CD4-positive, alpha-beta T cell treated with Interleukin-2 at 100 ng/mL for 4 hours (primary cell): Measurements from ENCODE around the gene PDE3A.
"Not testable (repeated sequence)": the region's sequence is repeated elsewhere in the genome, so short reads cannot be mapped to it uniquely, and the experiment has no call there.

Experiments
- DNase-seq: peaks from one replicate; pipeline ENCODE4 v3.0.0-alpha.2; 2020; ENCODE audit warnings: low spot score

Gene PDE3A

GRCh38 chr12:20368114-20368650 lies at the start of gene PDE3A:
Gene PDE3A (plus strand): TSS chr12:20368537. CDS start chr12:20369285, 748 bp downstream.
- DNase-seq: no peak

DNA sequence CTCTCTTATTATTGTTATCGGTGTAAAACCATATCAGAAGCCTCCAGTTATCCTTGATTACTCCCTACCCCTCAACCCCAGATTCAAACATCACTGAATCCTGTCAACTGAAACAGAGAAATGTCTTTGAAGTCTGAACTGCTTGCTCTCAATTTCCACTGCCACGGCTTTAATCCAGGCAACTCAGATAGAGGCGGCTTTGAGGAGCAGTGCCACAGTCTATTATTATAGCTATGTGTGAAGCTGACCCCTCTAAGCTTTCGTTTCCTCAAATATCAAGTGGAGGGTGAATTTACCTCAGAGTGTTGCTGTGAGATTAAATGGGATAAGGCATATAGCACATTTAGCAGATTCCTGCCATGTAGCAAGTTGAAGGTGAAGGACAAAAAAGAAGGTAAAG lies 49.0 kb upstream of the PDE3A start:
- no peak for DNase-seq

- no peak for DNase-seq
Observed at GRCh38 chr12:20320552-20320951, 47.8 kb upstream of the PDE3A start.

DNA sequence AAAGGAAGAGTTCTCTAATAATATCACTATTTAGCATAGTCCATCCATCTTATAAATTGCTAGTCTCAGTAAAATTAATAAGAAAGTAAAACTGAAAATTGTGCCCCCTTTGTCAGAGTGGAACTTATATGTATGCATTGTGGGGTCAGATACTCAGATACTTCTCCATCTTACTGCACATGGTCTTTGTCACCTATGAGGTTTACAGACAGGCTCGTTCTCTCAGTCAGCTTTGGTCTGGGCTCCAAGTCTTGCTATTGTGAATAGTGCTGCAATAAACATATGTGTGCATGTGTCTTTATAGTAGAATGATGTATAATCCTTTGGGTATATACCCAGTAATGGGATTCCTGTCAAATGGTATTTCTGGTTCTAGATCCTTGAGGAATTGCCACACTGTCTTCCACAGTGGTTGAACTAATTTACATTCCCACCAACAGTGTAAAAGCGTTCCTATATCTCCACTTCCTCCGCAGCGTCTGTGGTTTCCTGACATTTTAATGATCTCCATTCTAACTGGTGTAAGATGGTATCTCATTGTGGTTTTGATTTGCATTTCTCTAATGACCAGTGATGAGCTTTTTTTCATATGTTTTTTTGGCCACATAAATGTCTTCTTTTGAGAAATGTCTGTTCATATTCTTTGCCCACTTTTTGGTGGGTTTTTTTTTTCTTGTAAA lies 37.4 kb upstream of the PDE3A start:
- DNase-seq: not testable (repeated sequence)

GRCh38 chr12:20339060-20339459 lies 29.3 kb upstream of the PDE3A start:
- DNase-seq: no peak

DNA sequence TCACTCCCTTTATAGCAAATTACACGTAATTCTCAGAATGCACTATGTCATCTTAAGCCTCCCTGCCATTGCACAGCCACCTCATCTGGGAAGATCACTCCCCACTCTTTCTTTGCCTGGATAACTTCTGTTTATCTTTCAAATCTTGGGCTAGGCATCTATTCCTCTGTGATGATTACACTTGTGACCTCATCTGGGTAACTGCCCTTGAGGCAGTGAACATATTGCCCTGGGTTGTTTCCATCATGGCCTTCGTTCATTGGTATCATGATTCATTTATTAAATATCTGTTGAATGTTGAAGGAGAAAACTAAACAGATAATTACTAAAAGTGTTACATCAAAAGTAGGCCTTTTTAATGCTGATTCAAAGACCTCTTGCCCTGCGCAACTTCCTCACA lies 26.2 kb upstream of the PDE3A start:
- no peak for DNase-seq

- no peak for DNase-seq
Observed at GRCh38 chr12:20345866-20346265, 22.5 kb upstream of the PDE3A start.

DNA sequence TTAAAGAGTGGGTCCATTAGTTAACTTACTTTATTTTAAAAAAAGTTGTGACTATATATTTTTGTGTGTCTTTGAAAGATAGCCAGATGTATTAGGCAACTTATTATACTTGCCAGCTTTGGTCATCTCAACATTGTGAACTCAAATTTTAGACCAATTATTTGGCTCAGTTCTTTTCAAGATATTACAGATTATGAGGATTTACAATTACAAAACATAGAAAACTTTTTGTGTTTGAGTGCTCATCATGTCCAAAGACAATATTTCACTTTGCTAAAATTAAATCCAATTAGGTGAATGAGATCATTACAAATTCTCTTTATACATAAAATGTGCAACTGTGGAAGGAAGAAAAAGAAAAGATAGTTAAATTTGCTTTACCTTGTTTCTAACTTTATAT lies 18.3 kb upstream of the PDE3A start:
- DNase-seq: no peak

GRCh38 chr12:20350495-20350894 lies 17.8 kb upstream of the PDE3A start:
- no peak for DNase-seq

GRCh38 chr12:20351406-20351805 lies 16.9 kb upstream of the PDE3A start:
- no peak for DNase-seq

DNA sequence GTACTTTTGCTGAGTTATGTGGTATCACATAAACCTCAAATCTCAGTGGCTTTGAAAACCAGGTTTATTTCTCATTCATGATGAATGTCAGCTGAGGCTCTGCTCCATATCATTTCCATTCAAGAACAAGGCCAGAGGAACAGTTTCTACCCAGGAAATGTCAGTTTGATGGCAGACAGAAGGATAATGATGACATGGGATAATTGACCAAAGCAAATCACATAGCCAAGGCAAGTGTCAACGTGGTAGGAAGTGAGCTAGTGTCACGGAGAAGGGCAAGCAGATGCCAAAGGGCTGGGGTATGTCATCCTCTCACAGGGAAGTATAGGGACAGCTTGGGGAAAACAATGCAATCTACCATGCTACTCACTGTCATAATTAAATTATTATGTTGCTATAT lies 12.3 kb upstream of the PDE3A start:
- DNase-seq: no peak

- DNase-seq: no peak
Observed at GRCh38 chr12:20360407-20360806, 7.9 kb upstream of the PDE3A start.

DNA sequence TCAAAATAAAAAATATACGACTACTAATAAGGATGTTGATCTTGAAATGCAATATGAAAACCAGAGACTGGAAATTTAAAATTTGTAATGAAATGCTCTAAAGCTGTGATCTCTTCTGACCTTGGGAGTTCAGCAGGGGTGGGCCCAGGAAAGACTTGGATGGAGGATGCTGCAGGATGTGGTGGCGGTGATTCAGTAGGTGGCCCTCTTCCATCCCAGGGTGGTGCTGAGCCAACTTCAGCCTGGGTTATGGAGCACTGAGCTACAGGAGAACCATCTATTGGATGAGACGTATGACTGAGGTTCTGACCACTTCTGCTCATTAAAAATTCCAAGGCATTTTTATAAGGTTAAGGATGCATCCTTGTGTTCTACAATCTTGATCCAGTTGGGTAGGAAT lies 6.9 kb upstream of the PDE3A start:
- DNase-seq: no peak

- no peak for DNase-seq
Observed at GRCh38 chr12:20364501-20364900, 3.8 kb upstream of the PDE3A start.

DNA sequence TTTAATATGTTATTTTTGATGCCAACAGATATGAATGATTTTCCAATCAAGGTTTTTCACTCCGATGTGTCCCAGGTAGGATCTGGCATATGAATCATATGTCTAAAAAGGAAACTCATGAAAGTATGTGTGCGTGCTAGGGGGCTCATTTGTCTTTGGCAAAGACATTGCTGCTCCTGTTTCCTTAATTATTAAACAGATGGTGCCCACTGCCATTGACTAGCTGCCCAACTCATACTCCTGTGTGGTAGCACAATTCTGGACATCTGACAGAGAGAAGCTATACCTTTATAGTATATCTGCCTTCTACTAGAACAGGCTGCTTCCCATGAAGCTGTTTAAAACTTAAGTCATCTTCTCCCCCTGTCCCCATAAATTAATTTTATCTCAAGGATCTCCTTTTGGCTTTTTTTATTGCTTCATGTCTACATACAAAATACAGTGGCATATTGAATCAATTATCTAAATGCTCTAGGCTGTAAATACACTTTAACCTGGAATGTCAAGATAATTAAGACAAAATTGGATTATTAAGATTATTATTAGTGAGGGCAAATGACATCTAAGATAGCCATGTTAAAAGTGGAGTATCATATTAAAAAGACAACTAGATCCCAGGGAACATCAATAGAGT lies 1.4 kb upstream of the PDE3A start:
- DNase-seq: no peak

- no peak for DNase-seq
Observed at GRCh38 chr12:20367583-20368113, 689 bp upstream of the PDE3A start.

GRCh38 chr12:20368651-20369304 lies 441 bp downstream of the PDE3A start:
- no peak for DNase-seq

DNA sequence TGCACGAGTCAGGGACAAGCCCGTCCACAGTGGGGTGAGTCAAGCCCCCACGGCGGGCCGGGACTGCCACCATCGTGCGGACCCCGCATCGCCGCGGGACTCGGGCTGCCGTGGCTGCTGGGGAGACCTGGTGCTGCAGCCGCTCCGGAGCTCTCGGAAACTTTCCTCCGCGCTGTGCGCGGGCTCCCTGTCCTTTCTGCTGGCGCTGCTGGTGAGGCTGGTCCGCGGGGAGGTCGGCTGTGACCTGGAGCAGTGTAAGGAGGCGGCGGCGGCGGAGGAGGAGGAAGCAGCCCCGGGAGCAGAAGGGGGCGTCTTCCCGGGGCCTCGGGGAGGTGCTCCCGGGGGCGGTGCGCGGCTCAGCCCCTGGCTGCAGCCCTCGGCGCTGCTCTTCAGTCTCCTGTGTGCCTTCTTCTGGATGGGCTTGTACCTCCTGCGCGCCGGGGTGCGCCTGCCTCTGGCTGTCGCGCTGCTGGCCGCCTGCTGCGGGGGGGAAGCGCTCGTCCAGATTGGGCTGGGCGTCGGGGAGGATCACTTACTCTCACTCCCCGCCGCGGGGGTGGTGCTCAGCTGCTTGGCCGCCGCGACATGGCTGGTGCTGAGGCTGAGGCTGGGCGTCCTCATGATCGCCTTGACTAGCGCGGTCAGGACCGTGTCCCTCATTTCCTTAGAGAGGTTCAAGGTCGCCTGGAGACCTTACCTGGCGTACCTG lies 1.1 kb downstream of the PDE3A start:
- DNase-seq: no peak

- no peak for DNase-seq
Observed at GRCh38 chr12:20370014-20370386, 1.7 kb downstream of the PDE3A start.

GRCh38 chr12:20370866-20371519 lies 2.7 kb downstream of the PDE3A start:
- no peak for DNase-seq

GRCh38 chr12:20372326-20373096 lies 4.2 kb downstream of the PDE3A start:
- DNase-seq: no peak
